Measurements from ENCODE around the gene TAX1BP3.

GRCh38 chr17:3688027-3688553 lies 19.7 kb upstream of the TAX1BP3 start:
- TF ChIP-seq, protein P1, sequence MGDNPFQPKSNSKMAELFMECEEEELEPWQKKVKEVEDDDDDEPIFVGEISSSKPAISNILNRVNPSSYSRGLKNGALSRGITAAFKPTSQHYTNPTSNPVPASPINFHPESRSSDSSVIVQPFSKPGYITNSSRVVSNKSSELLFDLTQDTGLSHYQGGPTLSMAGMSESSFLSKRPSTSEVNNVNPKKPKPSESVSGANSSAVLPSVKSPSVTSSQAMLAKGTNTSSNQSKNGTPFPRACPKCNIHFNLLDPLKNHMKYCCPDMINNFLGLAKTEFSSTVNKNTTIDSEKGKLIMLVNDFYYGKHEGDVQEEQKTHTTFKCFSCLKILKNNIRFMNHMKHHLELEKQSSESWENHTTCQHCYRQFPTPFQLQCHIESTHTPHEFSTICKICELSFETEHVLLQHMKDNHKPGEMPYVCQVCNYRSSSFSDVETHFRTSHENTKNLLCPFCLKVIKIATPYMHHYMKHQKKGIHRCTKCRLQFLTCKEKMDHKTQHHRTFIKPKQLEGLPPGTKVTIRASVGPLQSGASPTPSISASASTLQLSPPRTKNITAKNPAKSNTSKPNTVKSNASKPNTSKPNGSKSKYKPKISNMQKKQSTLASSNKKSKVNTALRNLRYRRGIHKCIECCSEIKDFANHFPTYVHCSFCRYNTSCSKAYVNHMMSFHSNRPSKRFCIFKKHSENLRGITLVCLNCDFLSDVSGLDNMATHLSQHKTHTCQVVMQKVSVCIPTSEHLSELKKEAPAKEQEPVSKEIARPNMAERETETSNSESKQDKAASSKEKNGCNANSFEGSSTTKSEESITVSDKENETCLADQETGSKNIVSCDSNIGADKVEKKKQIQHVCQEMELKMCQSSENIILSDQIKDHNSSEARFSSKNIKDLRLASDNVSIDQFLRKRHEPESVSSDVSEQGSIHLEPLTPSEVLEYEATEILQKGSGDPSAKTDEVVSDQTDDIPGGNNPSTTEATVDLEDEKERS (tag by site-specific recombination; IDR thresholded peaks at IDR 0.05): no peak
- TF ChIP-seq ZNF792 (tag by site-specific recombination; IDR thresholded peaks at IDR 0.05): no peak
- TF ChIP-seq CTCF (tag by site-specific recombination; IDR thresholded peaks at IDR 0.05): no peak
- TF ChIP-seq ZNF292 (tag by site-specific recombination; IDR thresholded peaks at IDR 0.05; ENCODE audit: borderline replicate concordance, low read depth): no peak
- no peak for TF ChIP-seq ZNF274 (IDR thresholded peaks at IDR 0.05; ENCODE audit: low read length)
- no peak for TF ChIP-seq ZNF274 (tag by site-specific recombination; IDR thresholded peaks at IDR 0.05; ENCODE audit: borderline replicate concordance)
- TF ChIP-seq ZNF24 (tag by site-specific recombination; IDR thresholded peaks at IDR 0.05): no peak
- TF ChIP-seq MEIS1 (CRISPR knock-in tag; IDR thresholded peaks at IDR 0.05; ENCODE audit: borderline replicate concordance): no peak
- no peak for TF ChIP-seq SP7 (tag by site-specific recombination; IDR thresholded peaks at IDR 0.05)

Measured in HEK293 (cell line).